ENCODE data around the gene STAT2.

- TF ChIP-seq ELF4 (IDR thresholded peaks at IDR 0.05) (no peak), PKNOX1 (IDR thresholded peaks at IDR 0.05) (no peak), NFRKB (IDR thresholded peaks at IDR 0.05) (no peak), ZNF384 (IDR thresholded peaks at IDR 0.05) (no peak), HDGF (IDR thresholded peaks at IDR 0.05; ENCODE audit: borderline replicate concordance) (no peak), BHLHE40 (IDR thresholded peaks at IDR 0.05; ENCODE audit: borderline replicate concordance) (no peak), CTBP1 (IDR thresholded peaks at IDR 0.05; ENCODE audit: borderline replicate concordance) (no peak), SUZ12 (IDR thresholded peaks at IDR 0.05) (no peak), FOXM1 (IDR thresholded peaks at IDR 0.05; ENCODE audit: borderline replicate concordance) (no peak), TARDBP (IDR thresholded peaks at IDR 0.05) (no peak), FOXK2 (IDR thresholded peaks at IDR 0.05) (no peak), FOXA1 (IDR thresholded peaks at IDR 0.05) (no peak), LEF1 (IDR thresholded peaks at IDR 0.05; ENCODE audit: borderline replicate concordance) (no peak)
Measured at GRCh38 chr12:56387152-56387736, 27.3 kb upstream of the STAT2 start.

Data from HEK293T (cell line).